ENCODE results near the gene NINJ1.

Gene NINJ1

GRCh38 chr9:93099551-93100275 is 34.3 kb downstream of the NINJ1 start:
- peak; percentile 2 for DNase-seq

GRCh38 chr9:93098236-93098946 is 35.7 kb downstream of the NINJ1 start:
- peak; percentile 94 for DNase-seq

- DNase-seq, result peak; percentile 10
These were observed 36.4 kb downstream of the NINJ1 start for GRCh38 chr9:93097511-93098201.

- DNase-seq, result peak; percentile 10
These were observed 37.2 kb downstream of the NINJ1 start for GRCh38 chr9:93096811-93097382.

- DNase-seq, result peak; percentile 58
These were observed 37.8 kb downstream of the NINJ1 start, which contains the start of gene CARD19 for GRCh38 chr9:93096131-93096802. Gene CARD19 (plus strand): TSS chr9:93096217. CDS start chr9:93096346, 129 bp downstream.

- peak; percentile 94 for DNase-seq
These were observed 38.6 kb downstream of the NINJ1 start for GRCh38 chr9:93095205-93096130.

GRCh38 chr9:93094658-93095204 is 39.3 kb downstream of the NINJ1 start:
- DNase-seq, result peak; percentile 27

- DNase-seq, result peak; percentile 3
These were observed 40.0 kb downstream of the NINJ1 start for GRCh38 chr9:93093877-93094657.

GRCh38 chr9:93093127-93093876 is 40.7 kb downstream of the NINJ1 start:
- DNase-seq, result no peak

- DNase-seq, result no peak
These were observed 41.6 kb downstream of the NINJ1 start for GRCh38 chr9:93092251-93092991.

- DNase-seq, result peak; percentile 46
These were observed 42.5 kb downstream of the NINJ1 start for GRCh38 chr9:93091453-93092081.

GRCh38 chr9:93091056-93091452 is 43.0 kb downstream of the NINJ1 start:
- no peak for DNase-seq

GRCh38 chr9:93090091-93090655 is 43.9 kb downstream of the NINJ1 start:
- DNase-seq, result no peak

- DNase-seq, result no peak
These were observed 44.5 kb downstream of the NINJ1 start for GRCh38 chr9:93089481-93089991.

GRCh38 chr9:93089024-93089423 is 45.0 kb downstream of the NINJ1 start:
- DNase-seq, result no peak

GRCh38 chr9:93088656-93089015 is 45.4 kb downstream of the NINJ1 start:
- DNase-seq, result no peak

- DNase-seq, result no peak
These were observed 45.9 kb downstream of the NINJ1 start for GRCh38 chr9:93087971-93088655.
